Measurements from ENCODE around the gene MRPS25.

DNA sequence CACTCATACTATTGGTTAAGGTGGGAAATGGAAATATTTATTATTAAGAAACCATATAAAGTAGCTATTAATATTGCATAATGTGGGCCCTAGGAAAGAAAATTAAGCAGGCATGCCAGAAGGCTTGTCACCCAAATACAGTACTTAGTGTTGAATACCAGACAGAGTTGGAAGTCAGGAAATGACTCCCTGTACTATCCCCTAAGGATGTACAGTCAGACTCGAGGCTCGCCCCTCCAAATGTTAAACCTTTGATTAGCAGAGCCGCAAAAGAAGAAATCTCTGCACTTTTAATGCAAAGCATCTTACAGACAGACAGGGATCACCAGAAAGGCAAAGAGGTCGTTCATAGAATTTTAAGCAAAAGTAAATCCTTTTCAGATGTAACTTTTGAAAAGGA lies 45.1 kb upstream of the MRPS25 start:
- TF ChIP-seq, protein P1, sequence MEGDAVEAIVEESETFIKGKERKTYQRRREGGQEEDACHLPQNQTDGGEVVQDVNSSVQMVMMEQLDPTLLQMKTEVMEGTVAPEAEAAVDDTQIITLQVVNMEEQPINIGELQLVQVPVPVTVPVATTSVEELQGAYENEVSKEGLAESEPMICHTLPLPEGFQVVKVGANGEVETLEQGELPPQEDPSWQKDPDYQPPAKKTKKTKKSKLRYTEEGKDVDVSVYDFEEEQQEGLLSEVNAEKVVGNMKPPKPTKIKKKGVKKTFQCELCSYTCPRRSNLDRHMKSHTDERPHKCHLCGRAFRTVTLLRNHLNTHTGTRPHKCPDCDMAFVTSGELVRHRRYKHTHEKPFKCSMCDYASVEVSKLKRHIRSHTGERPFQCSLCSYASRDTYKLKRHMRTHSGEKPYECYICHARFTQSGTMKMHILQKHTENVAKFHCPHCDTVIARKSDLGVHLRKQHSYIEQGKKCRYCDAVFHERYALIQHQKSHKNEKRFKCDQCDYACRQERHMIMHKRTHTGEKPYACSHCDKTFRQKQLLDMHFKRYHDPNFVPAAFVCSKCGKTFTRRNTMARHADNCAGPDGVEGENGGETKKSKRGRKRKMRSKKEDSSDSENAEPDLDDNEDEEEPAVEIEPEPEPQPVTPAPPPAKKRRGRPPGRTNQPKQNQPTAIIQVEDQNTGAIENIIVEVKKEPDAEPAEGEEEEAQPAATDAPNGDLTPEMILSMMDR (IDR thresholded peaks at IDR 0.05): no peak
- TF ChIP-seq RAD21 (IDR thresholded peaks at IDR 0.05; ENCODE audit: low read length) (no peak), POLR2AphosphoS5 (IDR thresholded peaks at IDR 0.05; ENCODE audit: low read depth, low read length) (no peak)
- TF ChIP-seq, protein P2, sequence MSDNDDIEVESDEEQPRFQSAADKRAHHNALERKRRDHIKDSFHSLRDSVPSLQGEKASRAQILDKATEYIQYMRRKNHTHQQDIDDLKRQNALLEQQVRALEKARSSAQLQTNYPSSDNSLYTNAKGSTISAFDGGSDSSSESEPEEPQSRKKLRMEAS (IDR thresholded peaks at IDR 0.05; ENCODE audit: low read depth): no peak

Measured in SK-N-SH (cell line).